Measurements from ENCODE around the gene COL4A1.

COL4A1 gene

GRCh38 chr13:110345266-110345665 is 38.3 kb upstream of the COL4A1 start:
- Histone ChIP-seq H3K9me2 (replicated peaks; ENCODE audit: insufficient read depth, low read length) (no peaks in the 10 kb centered on the region), H2AFZ (ENCODE audit: low read length) (no peak overlapping the region), H3K9me3 (replicated peaks; ENCODE audit: insufficient read depth, low read length) (no peaks in the 10 kb centered on the region), H3K27me3 (replicated peaks; ENCODE audit: insufficient read depth, low read length) (no peaks in the 10 kb centered on the region), H3K4me2 (ENCODE audit: low read depth, low read length) (no peak overlapping the region), H3K4me1 (ENCODE audit: low read length) (no peaks in the 10 kb centered on the region), H3K27ac (ENCODE audit: low read length) (no peak overlapping the region), H3K79me2 (ENCODE audit: low read length) (no peaks in the 10 kb centered on the region), H3K4me3 (ENCODE audit: low read length) (no peak overlapping the region), H3K9ac (ENCODE audit: low read length) (no peak overlapping the region), H3K36me3 (replicated peaks; ENCODE audit: insufficient read depth, low read length) (no peaks in the 10 kb centered on the region), H3F3A (ENCODE audit: insufficient read depth, low read length) (no peaks in the 10 kb centered on the region), H4K20me1 (ENCODE audit: insufficient read depth, low read length) (no peaks in the 10 kb centered on the region)
- TF ChIP-seq EZH2 (optimal IDR thresholded peaks at IDR 0.05; ENCODE audit: low read depth, low read length) (no peak), CTCF (IDR thresholded peaks at IDR 0.05; ENCODE audit: low read length) (no peak), EZH2phosphoT487 (IDR thresholded peaks at IDR 0.05; ENCODE audit: low read length) (no peak)
- no peak for DNase-seq

- no peaks in the 10 kb centered on the region for H3K27me3 ChIP-seq (replicated peaks; ENCODE audit: insufficient read depth, low read length)
- no peaks in the 10 kb centered on the region for H3K4me1 ChIP-seq (ENCODE audit: low read length)
- no peak overlapping the region for H3K4me2 ChIP-seq (ENCODE audit: low read depth, low read length)
- no peaks in the 10 kb centered on the region for H3K79me2 ChIP-seq (ENCODE audit: low read length)
- no peaks in the 10 kb centered on the region for H3K9me3 ChIP-seq (replicated peaks; ENCODE audit: insufficient read depth, low read length)
- DNase-seq: no peak
- H3F3A ChIP-seq (ENCODE audit: insufficient read depth, low read length): no peaks in the 10 kb centered on the region
- no peak overlapping the region for H3K27ac ChIP-seq (ENCODE audit: low read length)
- no peak for TF ChIP-seq EZH2phosphoT487 (IDR thresholded peaks at IDR 0.05; ENCODE audit: low read length)
- no peak for TF ChIP-seq EZH2 (optimal IDR thresholded peaks at IDR 0.05; ENCODE audit: low read depth, low read length)
- TF ChIP-seq CTCF (IDR thresholded peaks at IDR 0.05; ENCODE audit: low read length): no peak
- H3K9me2 ChIP-seq (replicated peaks; ENCODE audit: insufficient read depth, low read length): no peaks in the 10 kb centered on the region
- H3K36me3 ChIP-seq (replicated peaks; ENCODE audit: insufficient read depth, low read length): no peaks in the 10 kb centered on the region
- no peak overlapping the region for H3K4me3 ChIP-seq (ENCODE audit: low read length)
- H2AFZ ChIP-seq (ENCODE audit: low read length): no peak overlapping the region
- no peak overlapping the region for H3K9ac ChIP-seq (ENCODE audit: low read length)
- no peaks in the 10 kb centered on the region for H4K20me1 ChIP-seq (ENCODE audit: insufficient read depth, low read length)
Measured at GRCh38 chr13:110344320-110344719, 37.4 kb upstream of the COL4A1 start.

DNA sequence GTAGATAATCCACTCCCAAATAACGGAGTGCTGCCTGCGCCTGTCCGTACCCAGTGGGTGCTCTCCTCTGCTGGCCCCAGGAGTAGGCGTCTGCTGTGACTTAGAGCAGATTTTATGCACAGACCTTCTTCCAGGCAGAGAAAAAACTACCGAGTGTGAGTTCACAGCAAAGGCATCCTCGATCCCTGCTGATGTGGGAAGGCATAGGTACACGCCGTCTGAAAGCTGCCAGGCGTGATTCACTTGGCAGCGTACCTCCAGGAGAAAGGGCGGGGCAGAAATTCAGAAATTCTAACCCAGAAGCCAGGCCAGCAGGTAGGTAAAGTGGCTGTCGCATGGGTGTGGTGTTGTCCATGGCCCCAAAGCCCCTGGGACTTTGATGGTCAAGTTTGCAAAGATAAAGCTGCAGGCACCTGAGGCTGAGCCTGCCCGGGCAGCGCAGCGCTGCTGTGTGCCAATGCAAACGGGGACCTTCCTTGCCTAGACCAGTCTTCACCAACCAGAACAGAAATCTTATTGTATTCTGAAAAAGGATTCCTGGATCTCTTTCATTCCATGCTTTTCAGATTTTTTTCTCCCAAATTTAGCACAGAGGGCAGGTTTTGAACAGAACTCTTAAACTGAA is 36.4 kb upstream of the COL4A1 start:
- Histone ChIP-seq H3K36me3 (replicated peaks; ENCODE audit: insufficient read depth, low read length) (no peaks in the 10 kb centered on the region), H3K27ac (ENCODE audit: low read length) (no peak overlapping the region), H3K9me2 (replicated peaks; ENCODE audit: insufficient read depth, low read length) (no peaks in the 10 kb centered on the region), H3K4me1 (ENCODE audit: low read length) (no peaks in the 10 kb centered on the region), H3K4me3 (ENCODE audit: low read length) (no peak overlapping the region), H3K9me3 (replicated peaks; ENCODE audit: insufficient read depth, low read length) (no peaks in the 10 kb centered on the region), H4K20me1 (ENCODE audit: insufficient read depth, low read length) (no peaks in the 10 kb centered on the region), H3K79me2 (ENCODE audit: low read length) (no peaks in the 10 kb centered on the region), H3K9ac (ENCODE audit: low read length) (no peak overlapping the region), H3K4me2 (ENCODE audit: low read depth, low read length) (no peak overlapping the region), H2AFZ (ENCODE audit: low read length) (no peak overlapping the region), H3F3A (ENCODE audit: insufficient read depth, low read length) (no peaks in the 10 kb centered on the region), H3K27me3 (replicated peaks; ENCODE audit: insufficient read depth, low read length) (no peaks in the 10 kb centered on the region)
- no peak for TF ChIP-seq EZH2phosphoT487 (IDR thresholded peaks at IDR 0.05; ENCODE audit: low read length)
- TF ChIP-seq CTCF (IDR thresholded peaks at IDR 0.05; ENCODE audit: low read length): no peak
- no peak for TF ChIP-seq EZH2 (optimal IDR thresholded peaks at IDR 0.05; ENCODE audit: low read depth, low read length)
- no peak for DNase-seq

Data from MM.1S (cell line).